DMS114 treated with DMSO at 0.1 percent for 48 hours (cell line): ENCODE data around the gene GULP1.
A peak's percentile ranks its signal among the peaks of the same experiment; 100 is the strongest.
"Not testable (repeated sequence)": the region's sequence is repeated elsewhere in the genome, so short reads cannot be mapped to it uniquely, and the experiment has no call there.

Source experiments
- DNase-seq: peaks from one replicate; lab custom pipeline; 2025; ENCODE audit not compliant: unreplicated experiment; lab: John Stamatoyannopoulos, UW

The GULP1 gene, protein sequence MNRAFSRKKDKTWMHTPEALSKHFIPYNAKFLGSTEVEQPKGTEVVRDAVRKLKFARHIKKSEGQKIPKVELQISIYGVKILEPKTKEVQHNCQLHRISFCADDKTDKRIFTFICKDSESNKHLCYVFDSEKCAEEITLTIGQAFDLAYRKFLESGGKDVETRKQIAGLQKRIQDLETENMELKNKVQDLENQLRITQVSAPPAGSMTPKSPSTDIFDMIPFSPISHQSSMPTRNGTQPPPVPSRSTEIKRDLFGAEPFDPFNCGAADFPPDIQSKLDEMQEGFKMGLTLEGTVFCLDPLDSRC

DNA sequence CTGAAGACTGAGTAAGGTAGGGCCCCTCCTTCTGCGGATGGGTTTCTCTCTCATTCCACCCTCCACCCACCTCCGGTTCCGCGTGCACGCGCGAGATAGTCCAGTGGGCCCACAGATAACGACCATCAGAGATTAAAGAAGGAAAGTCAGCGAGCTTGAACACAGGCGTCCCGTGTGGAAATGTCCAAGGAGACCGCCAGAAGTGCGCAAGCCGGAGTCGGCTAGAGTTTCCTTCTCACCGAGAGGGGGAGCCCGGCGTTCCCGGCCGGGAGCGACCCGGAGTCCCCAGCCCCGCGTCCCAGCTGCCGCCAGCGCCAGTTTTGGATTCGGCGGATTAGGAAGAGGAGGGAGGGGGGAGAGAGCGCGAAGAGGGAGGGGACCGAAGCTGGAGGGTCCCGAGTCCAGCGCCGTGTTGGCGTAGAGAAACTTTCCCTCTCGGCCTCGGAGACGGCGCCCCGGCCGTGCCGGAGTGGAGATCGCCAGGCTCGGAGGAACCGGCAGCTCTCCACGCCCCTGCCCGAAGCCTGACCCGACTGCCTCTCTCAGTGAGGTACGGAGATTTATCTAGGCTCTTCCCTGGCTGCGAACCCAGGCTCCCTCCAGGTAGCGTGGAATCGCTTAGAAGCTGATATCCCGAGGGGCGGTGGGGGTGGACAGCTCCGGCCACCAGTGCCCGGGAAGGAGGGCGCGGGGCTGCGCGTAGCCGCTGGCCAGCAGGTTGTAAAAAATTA lies at the start of gene GULP1:
TSS of gene GULP1 (plus strand) at position 258 of the 731 bp plus-strand sequence. CDS start 185,829 bp downstream, outside the sequence.
- DNase-seq = peak; percentile 36

DNA sequence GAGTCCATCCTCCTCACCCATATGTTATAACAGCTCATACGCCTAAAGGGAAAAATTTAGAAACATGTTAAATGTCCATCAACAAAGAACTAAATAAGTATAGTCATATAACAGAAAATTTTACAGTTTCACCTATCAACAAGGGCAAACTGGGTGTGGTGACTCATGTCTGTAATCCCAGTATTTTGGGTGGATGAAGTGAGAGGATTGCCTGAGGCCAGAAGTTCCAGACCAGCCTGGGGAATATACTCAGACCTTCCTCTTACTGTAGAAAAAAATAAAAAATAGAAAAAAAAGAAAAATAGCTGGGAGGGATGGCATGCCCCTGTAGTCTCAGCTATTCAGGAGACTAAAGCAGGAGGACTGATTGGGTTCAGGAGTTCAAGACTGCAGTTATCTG lies 48.3 kb upstream of the GULP1 start:
- DNase-seq = no peak

DNA sequence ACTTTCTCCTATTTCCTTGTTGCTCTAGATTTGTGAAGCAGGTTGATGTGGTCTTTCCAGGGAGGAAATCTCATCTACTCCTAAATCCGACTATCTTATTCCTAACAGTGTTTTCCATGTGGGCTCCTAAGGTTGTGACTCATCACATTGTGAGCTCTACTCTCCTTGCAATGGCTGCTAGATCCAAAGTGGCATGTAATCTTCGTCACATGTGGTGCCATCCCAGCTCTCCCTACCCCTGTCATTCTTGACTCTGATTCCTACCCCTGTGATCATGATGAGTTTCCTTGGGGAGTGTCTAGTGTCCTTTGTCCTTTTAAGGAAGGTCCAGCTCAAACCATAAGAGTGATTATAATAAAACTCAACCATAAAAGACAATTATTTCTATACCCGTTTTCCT lies 47.3 kb upstream of the GULP1 start:
- DNase-seq = no peak

DNA sequence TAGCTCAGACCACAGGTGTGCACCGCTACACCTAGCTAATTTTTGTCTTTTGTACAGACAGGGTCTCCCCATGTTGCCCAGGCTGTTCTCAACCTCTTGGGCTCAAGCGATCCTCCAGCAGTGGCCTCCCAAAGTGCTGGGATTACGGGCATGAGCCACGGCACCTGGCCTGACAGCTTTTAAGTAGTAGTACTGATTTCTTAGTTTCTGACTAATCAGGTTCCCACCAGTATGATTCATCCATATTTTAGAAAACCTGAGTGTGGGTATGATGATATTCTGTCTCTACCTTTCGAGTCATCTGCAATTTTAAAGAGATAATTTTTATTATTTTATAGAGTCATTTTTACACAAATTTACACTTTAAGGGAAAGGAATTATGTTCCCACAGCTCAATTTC lies 46.4 kb upstream of the GULP1 start:
- DNase-seq = no peak

DNA sequence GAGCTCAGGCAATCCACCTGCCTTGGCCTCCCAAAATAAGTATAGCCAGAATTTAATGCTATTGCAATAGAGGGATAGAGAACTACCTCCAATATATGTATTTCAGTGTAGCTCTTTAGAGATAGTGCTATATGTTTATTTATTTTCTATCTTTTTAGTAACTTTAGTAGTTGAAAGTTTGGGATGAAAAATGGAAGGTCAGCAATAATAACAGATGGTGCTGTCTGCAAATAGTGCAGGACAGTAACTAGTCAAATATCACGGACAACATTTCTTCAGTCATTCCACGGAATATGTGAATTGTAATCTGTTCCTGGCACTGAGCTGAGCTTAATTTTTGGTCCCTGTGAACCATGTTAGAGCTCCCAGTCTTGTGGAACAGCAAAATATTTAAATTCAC lies 43.2 kb upstream of the GULP1 start:
- no peak for DNase-seq

DNA sequence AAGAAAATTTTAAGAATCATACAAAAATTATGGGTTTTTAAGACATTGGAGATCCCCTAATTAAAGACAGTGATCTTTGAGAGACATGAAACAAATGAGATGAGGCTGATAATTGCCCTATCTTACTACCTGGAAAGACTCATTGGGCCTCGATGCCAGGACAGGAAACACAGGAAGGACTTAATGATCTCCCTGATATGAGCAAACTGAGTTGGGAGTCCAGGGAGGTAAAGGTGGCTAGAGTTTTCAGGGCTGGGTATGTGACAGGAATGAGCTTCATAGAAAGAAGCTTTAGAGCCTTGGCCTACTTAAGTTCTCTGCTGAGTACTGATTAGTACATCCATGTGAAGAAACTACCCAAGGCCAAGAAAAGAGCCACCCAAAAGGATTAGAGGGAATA lies 40.6 kb upstream of the GULP1 start:
- DNase-seq = no peak

DNA sequence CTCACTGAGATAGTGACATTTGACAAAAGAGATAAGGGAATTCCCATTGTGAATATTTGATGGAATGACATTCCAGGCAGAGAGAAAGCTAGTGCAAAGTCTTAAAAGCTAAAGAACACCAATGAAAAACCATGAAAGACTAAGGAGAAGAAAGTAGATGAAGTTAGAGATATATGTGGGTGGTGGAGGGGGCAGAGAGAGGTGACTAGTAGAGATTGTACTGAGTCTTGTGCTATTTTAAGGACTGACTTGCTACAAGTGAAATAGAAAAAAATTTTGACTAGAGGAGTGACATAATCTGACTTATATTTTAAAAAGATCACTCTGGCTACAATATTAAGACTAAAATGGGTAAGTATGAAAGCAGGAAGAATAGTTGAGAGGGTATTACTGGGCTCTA lies 35.3 kb upstream of the GULP1 start:
- no peak for DNase-seq

DNA sequence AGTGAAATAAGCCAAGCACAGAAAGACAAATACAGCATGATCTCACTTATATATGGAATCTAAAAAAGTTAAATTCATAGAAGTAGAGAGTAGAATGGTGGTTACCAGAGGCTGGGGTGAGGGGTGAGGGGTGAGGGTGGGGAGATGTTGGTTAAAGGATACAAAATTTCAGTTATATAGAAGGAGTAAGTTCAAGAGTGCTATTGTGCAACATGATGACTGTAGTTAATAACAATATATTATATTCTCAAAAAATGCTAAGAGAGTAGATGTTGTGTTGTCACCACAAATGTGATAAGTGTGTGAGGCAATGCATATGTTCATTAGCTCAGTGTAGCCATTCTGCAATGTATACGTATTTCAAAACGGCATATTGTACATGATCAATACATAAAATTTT lies 26.4 kb upstream of the GULP1 start:
- DNase-seq = no peak

DNA sequence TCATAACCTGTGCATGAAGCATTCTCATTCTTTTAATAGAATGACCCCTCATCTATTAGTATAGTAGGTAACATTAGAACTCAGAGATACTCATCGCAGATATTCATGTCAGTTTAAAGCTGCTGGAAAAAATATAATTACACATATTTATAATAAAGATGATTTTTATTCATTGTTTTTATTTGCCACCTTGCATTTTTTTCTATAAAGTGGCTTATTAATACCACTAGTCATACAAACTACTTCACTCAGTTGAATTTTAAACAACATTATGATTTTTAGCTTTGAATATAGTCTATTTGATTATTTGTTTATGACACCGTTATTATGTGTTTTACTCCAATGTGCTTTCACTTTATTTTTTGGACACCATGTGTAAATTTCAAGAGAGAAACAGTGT lies 23.9 kb upstream of the GULP1 start:
- no peak for DNase-seq

DNA sequence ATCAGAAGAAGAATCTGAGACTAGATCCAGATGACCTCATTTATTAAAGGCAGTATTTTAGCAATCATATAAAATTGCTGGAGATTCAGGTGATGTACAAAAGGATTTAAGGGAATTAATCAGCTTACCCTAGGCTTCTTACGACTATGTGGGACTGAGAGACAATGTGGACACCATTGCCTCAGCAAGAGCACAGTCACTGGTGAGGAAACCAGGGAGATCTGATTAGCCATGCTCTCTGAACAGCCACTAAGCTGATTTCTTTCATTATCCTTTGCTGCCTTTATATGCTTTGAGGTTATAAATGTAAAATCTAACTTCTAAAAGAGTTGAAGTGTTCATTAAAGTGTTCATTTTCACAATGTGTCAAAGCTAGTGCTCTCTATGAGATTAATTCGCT lies 22.7 kb upstream of the GULP1 start:
- DNase-seq = no peak

DNA sequence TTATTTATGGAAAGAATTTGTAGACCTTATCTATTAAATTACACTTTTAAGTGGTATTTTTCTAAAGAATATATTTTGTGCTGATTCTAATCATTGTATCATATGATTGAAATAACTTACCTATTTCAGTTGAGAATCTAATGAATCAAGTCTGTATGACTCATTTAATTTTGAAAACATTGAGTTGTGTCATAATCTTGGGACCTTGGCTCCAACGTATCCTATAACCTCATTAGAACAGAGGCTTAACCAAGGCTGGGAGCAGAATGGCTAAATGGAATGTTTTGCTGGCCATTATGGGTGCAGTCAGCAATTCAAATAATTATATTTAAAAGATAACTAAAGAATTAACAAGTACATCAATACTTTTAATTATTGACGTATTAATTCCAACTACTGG lies 19.6 kb upstream of the GULP1 start:
- no peak for DNase-seq

DNA sequence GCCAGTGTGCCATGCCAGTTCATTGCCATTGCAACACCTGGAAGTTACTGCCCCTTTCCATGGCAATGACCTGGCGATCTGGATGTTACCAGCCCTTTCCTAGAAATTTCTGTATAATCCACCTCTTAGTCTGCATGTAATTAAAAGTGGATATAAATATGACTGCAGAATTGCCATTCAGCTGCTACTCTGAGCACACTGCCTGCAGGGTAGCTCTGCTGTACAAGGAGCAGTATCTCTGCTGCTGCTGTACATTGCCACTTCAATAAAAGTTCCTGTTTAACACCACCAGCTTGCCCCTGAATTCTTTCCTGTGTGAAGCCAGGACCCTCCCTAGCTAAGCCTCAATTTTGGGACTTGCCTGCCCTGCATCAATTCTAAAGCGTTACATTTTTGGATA lies 17.4 kb upstream of the GULP1 start:
- no peak for DNase-seq

DNA sequence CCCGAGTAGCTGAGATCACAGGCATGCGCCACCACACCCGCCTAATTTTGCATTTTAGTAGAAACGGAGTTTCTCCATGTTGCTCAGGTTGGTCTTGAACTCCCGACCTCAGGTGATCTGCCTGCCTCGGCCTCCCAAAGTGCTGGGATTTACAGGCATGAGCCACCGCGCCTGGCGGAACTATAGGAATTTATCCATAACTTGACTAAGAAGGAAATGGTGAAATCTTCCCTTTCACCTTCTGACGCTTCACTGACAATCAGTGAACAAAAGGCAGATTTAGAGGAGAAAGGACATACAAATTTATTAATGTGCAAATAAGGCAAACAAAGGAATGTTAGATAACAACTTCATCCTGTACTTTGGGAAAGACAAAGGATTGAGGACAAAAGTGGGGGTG lies 15.4 kb upstream of the GULP1 start:
- DNase-seq = no peak

DNA sequence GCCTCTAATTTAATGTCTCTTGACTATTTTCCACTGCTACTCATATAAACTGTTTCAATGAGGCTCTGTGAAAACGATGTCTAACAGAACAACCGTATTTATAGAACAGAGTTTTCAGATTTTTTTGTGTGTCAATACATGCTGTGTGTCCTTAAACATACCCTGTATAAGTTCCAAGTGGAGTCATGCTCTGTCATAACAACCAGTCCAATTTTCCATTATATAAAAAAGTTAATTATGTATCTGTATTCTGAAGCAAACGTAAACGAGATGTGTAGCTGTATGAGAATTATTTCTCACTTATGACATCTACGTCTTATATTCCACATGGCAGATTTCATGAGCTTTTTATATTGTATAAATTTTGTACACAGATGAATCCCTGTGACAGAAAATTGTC lies 13.9 kb upstream of the GULP1 start:
- DNase-seq = no peak

DNA sequence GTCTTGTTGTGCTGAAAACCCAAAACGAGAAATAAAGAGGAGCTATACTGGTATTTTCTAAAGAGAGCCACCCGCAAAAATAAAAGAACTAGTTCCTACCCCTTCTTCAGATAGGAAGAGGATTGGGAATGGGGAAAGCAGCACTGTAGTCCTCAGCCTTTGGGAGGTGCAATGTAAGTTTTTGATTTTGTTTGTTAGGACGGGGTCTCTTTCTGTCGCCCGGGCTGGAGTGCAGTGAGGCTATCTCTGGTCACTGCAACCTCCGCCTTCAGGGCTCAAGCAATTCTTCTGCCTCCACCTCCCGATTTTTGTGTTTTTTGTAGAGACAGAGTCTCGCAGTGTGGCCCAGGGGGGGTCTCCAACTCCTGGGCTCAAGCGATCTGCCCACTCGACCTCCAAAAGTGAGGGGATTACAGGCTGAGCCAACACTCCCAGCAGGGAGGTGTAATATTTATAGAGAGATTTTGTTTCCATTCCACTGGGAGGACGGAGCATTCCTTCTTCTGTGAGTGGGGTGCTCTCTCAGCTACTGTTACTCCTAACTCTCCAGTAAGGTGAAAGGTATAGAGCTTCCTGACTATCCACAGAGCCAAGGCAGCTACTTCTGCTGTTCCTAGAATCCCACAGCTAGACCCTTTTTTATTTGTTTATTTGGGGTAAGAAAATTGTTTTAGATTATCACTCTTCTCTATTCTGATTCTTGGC lies 13.1 kb upstream of the GULP1 start:
- no peak for DNase-seq

DNA sequence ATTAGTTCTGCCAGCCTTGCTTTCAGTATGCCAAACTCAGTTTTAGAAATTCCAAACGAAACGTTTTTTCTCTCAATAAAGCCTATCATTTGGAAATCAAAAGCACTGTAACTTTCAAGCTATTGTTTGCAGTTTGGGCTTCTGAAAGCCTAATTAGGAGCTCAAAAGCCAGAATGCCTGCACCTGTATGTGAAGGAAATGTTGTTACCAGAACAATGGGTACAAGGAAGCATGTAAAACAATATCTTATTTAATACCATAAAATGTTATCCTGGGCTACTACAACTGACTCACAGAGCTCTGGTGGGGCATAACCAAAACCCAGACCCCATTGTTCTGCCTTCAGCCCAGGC lies 12.6 kb upstream of the GULP1 start:
- DNase-seq = no peak

DNA sequence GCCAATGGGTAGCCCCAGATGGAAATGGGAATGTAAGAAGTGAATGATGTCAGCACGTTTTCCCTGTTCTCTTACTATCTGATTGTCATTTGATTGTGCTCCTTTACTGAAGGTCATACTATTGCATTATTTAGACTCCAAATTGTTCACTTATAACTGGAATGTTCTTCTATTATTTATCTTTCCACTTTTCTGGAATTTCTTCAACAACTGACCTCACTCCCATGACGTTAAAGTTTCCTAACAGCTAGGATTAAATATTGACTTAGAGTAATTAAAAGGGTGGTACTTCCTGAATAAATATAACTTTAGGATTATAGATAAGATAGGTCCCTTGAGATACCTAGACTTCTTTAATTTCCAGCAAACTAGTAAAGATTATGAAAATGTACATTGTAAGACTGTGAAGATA lies 10.9 kb upstream of the GULP1 start:
- no peak for DNase-seq

DNA sequence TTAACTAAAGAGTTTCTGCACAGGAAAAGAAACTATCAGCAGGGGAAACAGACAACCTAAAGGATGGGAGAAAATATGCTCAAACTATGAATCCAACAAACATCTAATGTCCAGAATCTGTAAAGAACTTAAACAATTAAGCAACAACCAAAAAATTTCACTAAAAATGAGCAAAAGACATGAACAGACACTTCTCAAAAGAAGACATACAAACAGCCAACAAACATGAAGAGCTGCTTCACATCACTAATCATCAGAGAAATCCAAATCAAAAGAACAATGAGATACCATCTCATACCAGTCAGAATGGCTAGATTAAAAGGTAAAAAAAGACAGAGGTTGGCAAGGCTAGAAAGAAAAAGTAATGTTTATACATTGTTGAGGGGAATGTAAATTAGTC lies 8.8 kb upstream of the GULP1 start:
- no peak for DNase-seq

DNA sequence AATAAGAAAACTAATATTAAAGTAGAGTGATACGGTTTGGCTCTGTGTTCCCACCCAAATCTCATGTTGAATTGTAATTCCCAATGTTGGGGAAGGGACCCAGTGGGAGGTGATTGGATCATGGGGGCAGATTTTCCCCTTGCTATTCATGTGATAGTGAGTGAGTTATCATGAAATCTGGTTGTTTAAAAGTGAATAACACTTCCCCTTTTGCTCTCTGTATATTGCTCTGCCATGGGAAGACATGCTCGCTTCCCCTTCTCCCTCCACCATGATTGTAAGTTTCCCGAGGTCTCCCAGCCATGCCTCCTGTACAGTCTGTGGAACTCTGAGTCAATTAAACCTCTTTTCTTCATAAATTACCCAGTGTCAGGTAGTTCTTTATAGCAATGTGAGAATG lies 7.4 kb upstream of the GULP1 start:
- DNase-seq = not testable (repeated sequence)

DNA sequence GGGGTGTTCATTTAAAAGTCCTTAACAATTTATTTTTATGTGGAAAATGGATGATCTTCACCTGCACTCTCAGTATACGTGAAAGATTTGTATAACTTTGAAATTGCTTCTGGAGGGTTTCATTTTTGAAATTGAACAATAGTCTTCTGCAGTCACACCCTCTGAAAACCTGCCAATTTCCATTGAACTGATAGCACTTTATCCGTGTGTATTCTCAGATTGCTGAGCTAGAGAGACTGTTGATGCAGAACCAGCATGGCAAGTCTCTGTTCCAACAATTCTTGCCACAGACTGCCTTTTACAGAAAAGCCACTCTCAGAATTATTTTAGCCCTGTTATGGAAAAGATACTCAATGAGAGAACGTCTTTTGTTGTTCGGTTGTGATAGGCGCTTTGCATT lies 6.6 kb upstream of the GULP1 start:
- no peak for DNase-seq

DNA sequence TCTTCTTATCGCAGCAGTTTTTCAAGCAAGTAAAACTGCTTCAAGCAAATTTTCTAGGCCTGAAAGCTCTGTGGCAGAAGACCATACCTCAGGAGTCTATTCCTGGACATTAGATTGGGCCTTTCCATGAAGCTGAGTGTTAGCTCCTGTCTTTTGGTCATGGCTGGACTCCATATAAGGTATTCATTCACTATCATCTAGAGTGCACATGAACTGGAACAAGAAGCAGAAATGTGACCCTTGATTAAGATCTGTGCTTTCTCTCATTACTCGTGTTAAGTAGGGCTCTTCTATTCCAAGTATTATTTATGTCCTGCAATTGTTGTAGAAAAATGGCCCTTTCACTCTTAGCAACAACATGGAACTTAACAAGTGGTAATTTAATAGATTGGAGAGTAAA lies 5.9 kb upstream of the GULP1 start:
- DNase-seq = no peak

DNA sequence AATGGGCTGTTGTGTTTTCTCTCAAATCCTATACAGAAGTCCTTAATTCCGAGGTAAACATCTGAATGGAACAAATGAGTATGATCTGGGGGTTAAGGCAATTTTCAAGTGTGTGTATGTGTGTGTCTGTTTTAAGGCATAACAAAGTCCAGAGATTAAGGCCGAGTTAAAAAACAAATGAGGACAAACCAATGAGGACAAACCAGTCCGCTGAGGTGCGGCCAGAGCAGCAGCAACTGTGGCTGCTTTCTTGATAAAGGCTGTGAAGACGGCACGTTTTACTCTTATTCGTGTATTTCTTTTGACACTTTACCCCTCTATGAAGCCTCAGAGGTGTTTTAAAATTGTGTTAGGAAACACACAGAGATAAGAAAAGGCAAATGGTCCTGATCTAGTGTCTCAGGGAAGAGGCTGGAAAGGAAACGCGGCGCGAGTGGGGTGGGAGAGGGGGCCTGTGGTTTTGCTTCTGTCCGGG lies 495 bp upstream of the GULP1 start:
- no peak for DNase-seq
